ENCODE data around the gene G0S2. TPM values are rescaled to one million over a fixed set of nuclear protein-coding genes. Genes with fewer than 3 reads are reported as not detected.

G0S2 gene
- polyA plus RNA-seq, 2 of the 4 experiments (the other 2 are of a cell fraction): 1.1 to 3.0 TPM

- CTCF ChIA-PET: interaction anchor here (1.1 to 4.2 kb wide), 3 partner anchors 24 to 44 kb away, joined by 3 to 20 read pairs (median 13); no protein-coding TSS in a partner anchor
- WGBS (ENCODE audit: missing lambda C conversion rate): 5% methylated on average over 5 of the region's 5 CpGs
- peak; percentile 84 to 86 for ATAC-seq
These were observed 24.0 kb upstream of the G0S2 start for GRCh38 chr1:209651138-209651587.

More at GRCh38 chr1:209651138-209651587, 24.0 kb upstream of the G0S2 start:
- FAIRE-seq (no peak), DNase-seq (ENCODE audit: low read depth in 1 of 2, low spot score in 1 of 2) (peak; percentile 82 to 84)
- Histone ChIP-seq H3K4me1 (peaks cover 84% of the 10 kb centered on the region), H3K4me2 (peak overlapping the region; percentile 73), H3K4me3 (no peak overlapping the region), H3K9me3 (no peaks in the 10 kb centered on the region), H3K27ac (peak overlapping the region; percentile 73 to 81)
- POLR2A ChIA-PET: no interaction called here
- TF ChIP-seq ELK1 (IDR thresholded peaks at IDR 0.05; ENCODE audit: low read depth, low read length) (no peak), CHD4 (IDR thresholded peaks at IDR 0.05; ENCODE audit: borderline replicate concordance) (no peak), MAX (IDR thresholded peaks at IDR 0.05) (peak; percentile 80), ZNF302 (CRISPR knock-in tag; IDR thresholded peaks at IDR 0.05) (no peak), MYC (IDR thresholded peaks at IDR 0.05; ENCODE audit: borderline replicate concordance, low read length) (0 out of 2 replicates have a peak, but pooled peaks have one; percentile 17), E2F6 (IDR thresholded peaks at IDR 0.05; ENCODE audit: borderline replicate concordance, low read depth) (peak; percentile 84; the same call in 1 of the 2 replicates), BHLHE40 (IDR thresholded peaks at IDR 0.05; ENCODE audit: low read depth, low read length) (no peak), TP53 (CRISPR knock-in tag; IDR thresholded peaks at IDR 0.05) (no peak), GATA3 (IDR thresholded peaks at IDR 0.05; ENCODE audit: borderline replicate concordance) (no peak), HOXA7 (CRISPR knock-in tag; IDR thresholded peaks at IDR 0.05) (no peak), CBX2 (IDR thresholded peaks at IDR 0.05; ENCODE audit: borderline replicate concordance, low read depth) (no peak), CTCF (IDR thresholded peaks at IDR 0.05) (no peak), JUNB (IDR thresholded peaks at IDR 0.05) (0 out of 2 replicates have a peak, but pooled peaks have one; percentile 21), FOSL2 (IDR thresholded peaks at IDR 0.05) (no peak; the same call in 1 of the 2 replicates), FOSL2 (CRISPR knock-in tag; IDR thresholded peaks at IDR 0.05) (peak; percentile 76), HES2 (IDR thresholded peaks at IDR 0.05) (no peak), POLR2AphosphoS2 (conservative IDR thresholded peaks at IDR 0.05; ENCODE audit: low read length) (no peak), MAZ (IDR thresholded peaks at IDR 0.05; ENCODE audit: borderline replicate concordance, low read depth, low read length) (no peak), SREBF2 (IDR thresholded peaks at IDR 0.05) (no peak), PBX3 (IDR thresholded peaks at IDR 0.05) (no peak)

Measured in A549 (cell line).